ENCODE data around the gene TLR7. TPM values are rescaled to one million over a fixed set of nuclear protein-coding genes. Genes with fewer than 3 reads are reported as not detected.

The TLR7 gene
- total and polyA plus RNA-seq, 2 donors from 2014 or later: 0.52 to 1.7 TPM

DNA sequence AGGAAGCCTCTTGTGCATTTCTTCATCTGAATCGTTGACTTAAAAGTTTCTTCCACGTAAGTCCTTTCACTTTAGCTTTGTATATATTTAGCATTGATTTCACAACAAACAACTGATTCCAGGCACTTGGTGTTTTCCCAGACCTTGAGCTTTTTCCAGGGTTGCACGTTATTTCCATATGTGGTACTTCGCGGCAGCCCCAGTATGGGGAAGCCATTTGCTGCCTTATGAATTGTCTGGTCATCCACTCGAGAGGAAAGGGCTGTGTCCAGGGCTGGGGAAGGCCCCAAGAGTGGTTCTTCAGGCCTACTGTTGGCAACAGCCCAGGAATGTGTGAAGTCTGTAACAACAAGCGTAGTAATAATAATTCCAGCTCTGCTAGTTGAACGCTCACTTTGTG, 36.8 kb downstream of the TLR7 start:
- no peaks in the 10 kb centered on the region for H3K27me3 ChIP-seq (ENCODE audit: control insufficient read depth, insufficient read depth, low read length)
- DNase-seq (no peak), FAIRE-seq (no peak)
- no peak overlapping the region for H3K27ac ChIP-seq (ENCODE audit: low read depth in 2 of 2, low read length in 2 of 2)
- TF ChIP-seq, protein P1, sequence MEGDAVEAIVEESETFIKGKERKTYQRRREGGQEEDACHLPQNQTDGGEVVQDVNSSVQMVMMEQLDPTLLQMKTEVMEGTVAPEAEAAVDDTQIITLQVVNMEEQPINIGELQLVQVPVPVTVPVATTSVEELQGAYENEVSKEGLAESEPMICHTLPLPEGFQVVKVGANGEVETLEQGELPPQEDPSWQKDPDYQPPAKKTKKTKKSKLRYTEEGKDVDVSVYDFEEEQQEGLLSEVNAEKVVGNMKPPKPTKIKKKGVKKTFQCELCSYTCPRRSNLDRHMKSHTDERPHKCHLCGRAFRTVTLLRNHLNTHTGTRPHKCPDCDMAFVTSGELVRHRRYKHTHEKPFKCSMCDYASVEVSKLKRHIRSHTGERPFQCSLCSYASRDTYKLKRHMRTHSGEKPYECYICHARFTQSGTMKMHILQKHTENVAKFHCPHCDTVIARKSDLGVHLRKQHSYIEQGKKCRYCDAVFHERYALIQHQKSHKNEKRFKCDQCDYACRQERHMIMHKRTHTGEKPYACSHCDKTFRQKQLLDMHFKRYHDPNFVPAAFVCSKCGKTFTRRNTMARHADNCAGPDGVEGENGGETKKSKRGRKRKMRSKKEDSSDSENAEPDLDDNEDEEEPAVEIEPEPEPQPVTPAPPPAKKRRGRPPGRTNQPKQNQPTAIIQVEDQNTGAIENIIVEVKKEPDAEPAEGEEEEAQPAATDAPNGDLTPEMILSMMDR (IDR thresholded peaks at IDR 0.05; ENCODE audit: borderline replicate concordance, extremely low read depth, insufficient read depth): no peak
- no peaks in the 10 kb centered on the region for H3K9me3 ChIP-seq (ENCODE audit: control insufficient read depth in 2 of 3, insufficient read depth in 1 of 3, low read length in 3 of 3)
- intact Hi-C loops (cut with DNase I): no loop called here
- no peak overlapping the region for H3K4me3 ChIP-seq (ENCODE audit: low read length in 3 of 3)
- H3K4me1 ChIP-seq (ENCODE audit: control insufficient read depth in 2 of 3, insufficient read depth in 2 of 3, low read depth in 1 of 3, low read length in 3 of 3): no peaks in the 10 kb centered on the region
- no peak overlapping the region for H3K9ac ChIP-seq (ENCODE audit: low read length in 3 of 3)
- no peaks in the 10 kb centered on the region for H3K36me3 ChIP-seq (ENCODE audit: control insufficient read depth in 2 of 3, insufficient read depth in 3 of 3, low read length in 3 of 3)

DNA sequence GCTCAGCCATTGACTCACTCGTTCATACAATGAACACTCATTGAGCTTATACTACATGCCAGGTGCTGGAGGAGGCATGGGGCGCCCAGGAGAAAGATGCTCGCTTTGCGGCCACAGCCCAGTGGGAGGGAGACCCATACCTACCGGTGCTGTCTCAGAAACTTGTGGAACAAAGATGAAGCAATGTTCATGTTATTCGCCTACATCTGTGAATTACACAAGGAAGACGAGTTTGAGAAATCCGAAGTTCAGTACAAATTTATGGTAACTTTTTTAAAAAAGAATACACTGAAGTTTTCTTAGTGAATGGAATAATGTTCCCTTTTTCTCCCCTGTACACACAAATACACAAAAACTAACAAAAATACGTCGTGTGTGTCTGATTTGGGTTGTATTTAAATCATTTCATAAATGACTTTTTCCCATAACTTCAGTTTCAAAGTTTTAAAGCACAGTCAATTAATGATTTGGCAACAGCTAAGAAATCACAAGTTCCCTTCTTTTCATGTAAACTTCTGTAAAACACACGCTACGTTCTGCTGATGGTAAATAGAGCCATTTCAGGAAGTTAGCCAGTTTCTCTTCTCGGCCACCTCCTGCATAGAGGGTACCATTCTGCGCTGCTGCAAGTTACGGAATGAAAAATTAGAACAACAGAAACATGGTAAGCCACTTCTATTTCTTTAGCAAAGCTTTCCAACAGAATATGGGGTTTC, 39.3 kb downstream of the TLR7 start, which contains the start of gene TLR8:
TLR8 (plus strand) TSS at position 575 of the 716 bp plus-strand sequence; CDS start at position 662, 87 bp downstream.
- TF ChIP-seq, protein P1 (IDR thresholded peaks at IDR 0.05; ENCODE audit: borderline replicate concordance, extremely low read depth, insufficient read depth): no peak
- no peaks in the 10 kb centered on the region for H3K36me3 ChIP-seq (ENCODE audit: control insufficient read depth in 2 of 3, insufficient read depth in 3 of 3, low read length in 3 of 3)
- DNase-seq: no peak
- H3K9me3 ChIP-seq (ENCODE audit: control insufficient read depth in 2 of 3, insufficient read depth in 1 of 3, low read length in 3 of 3): no peaks in the 10 kb centered on the region
- H3K27ac ChIP-seq (ENCODE audit: low read depth in 2 of 2, low read length in 2 of 2): no peak within 1 kb of the TSS
- H3K4me3 ChIP-seq (ENCODE audit: low read length in 3 of 3): no peak within 1 kb of the TSS
- H3K9ac ChIP-seq (ENCODE audit: low read length in 3 of 3): no peak within 1 kb of the TSS
- FAIRE-seq: no peak
- H3K27me3 ChIP-seq (ENCODE audit: control insufficient read depth, insufficient read depth, low read length): peaks cover 2% of the 10 kb centered on the region
- no peaks in the 10 kb centered on the region for H3K4me1 ChIP-seq (ENCODE audit: control insufficient read depth in 2 of 3, insufficient read depth in 2 of 3, low read depth in 1 of 3, low read length in 3 of 3)
- intact Hi-C loops (cut with DNase I): no loop called here

DNA sequence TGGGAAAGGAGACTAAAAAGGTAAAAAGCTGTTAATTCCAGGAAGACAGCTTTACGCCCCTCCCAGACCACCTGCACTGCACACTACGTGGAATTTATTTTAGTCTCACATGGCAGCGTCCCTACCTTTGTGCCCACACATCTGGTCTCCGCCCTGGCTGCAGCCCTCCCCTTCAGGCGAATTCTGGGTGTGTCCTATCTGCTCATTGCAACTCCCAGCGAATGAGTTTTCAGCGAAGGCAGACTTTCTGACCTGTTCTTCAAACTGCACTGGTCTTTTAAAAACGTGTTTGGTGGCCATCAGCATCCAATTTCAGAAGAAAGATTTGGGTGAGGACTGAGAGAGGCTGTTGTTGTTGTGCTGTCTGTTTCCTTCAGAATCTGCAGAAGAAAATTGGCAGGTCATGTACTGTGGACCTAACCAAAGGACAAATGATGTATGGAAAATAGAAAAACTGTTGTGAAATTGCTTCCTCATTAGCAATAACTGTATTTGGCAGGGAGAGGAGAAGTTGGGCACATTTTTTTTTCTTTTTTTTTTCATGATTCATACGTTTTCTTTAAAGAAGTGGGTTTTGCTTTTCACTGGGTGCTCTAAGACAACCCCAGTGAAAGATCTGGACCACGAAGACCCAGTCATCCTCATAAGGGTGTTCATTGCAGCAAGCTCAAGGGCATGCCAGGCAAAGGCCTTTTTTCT, 43.7 kb downstream of the TLR7 start:
- H3K27ac ChIP-seq (ENCODE audit: low read depth in 2 of 2, low read length in 2 of 2): no peak overlapping the region
- no peaks in the 10 kb centered on the region for H3K9me3 ChIP-seq (ENCODE audit: control insufficient read depth in 2 of 3, insufficient read depth in 1 of 3, low read length in 3 of 3)
- TF ChIP-seq, protein P1 (IDR thresholded peaks at IDR 0.05; ENCODE audit: borderline replicate concordance, extremely low read depth, insufficient read depth): no peak
- H3K4me1 ChIP-seq (ENCODE audit: control insufficient read depth in 2 of 3, insufficient read depth in 2 of 3, low read depth in 1 of 3, low read length in 3 of 3): no peaks in the 10 kb centered on the region
- H3K36me3 ChIP-seq (ENCODE audit: control insufficient read depth in 2 of 3, insufficient read depth in 3 of 3, low read length in 3 of 3): no peaks in the 10 kb centered on the region
- no peak overlapping the region for H3K4me3 ChIP-seq (ENCODE audit: low read length in 3 of 3)
- FAIRE-seq: no peak
- intact Hi-C loops (cut with DNase I): no loop called here
- H3K9ac ChIP-seq (ENCODE audit: low read length in 3 of 3): no peak overlapping the region
- H3K27me3 ChIP-seq (ENCODE audit: control insufficient read depth, insufficient read depth, low read length): peaks cover 3% of the 10 kb centered on the region
- DNase-seq: no peak
